C4-2B (cell line): ENCODE data around the gene POLR2M.
A peak's percentile ranks its signal among the peaks of the same experiment; 100 is the strongest.

Experiments used
- H3K27ac ChIP-seq: fragments of 450-650 bp; 2 replicates; pipeline ENCODE4 v1.5.1; 2017
- CTCF ChIP-seq: fragments of 450-650 bp; conservative IDR thresholded peaks from 2 replicates; pipeline ENCODE4 v1.5.1; 2017; ENCODE audit warnings: mild to moderate bottlenecking
- ZFX ChIP-seq: fragments of 450-650 bp; IDR thresholded peaks from 2 replicates; pipeline ENCODE4 v1.6.1; 2017

The POLR2M gene

GRCh38 chr15:57667171-57667849 lies 39.2 kb upstream of the POLR2M start:
- TF ChIP-seq CTCF (peak; percentile 71), ZFX (no peak)
- H3K27ac ChIP-seq: peak overlapping the region; percentile 47

GRCh38 chr15:57668016-57668415 lies 38.5 kb upstream of the POLR2M start:
- no peak overlapping the region for H3K27ac ChIP-seq
- TF ChIP-seq ZFX (no peak), CTCF (no peak)

GRCh38 chr15:57671636-57672035 lies 34.9 kb upstream of the POLR2M start:
- TF ChIP-seq ZFX (no peak), CTCF (no peak)
- no peak overlapping the region for H3K27ac ChIP-seq

- TF ChIP-seq CTCF (no peak), ZFX (no peak)
- H3K27ac ChIP-seq: peak overlapping the region; percentile 76
Observed at GRCh38 chr15:57675481-57676181, 30.9 kb upstream of the POLR2M start.

- TF ChIP-seq CTCF: no peak
- TF ChIP-seq ZFX: no peak
- H3K27ac ChIP-seq: no peak overlapping the region; the same call in 1 of the 2 replicates
Observed at GRCh38 chr15:57676585-57676984, 29.9 kb upstream of the POLR2M start.

GRCh38 chr15:57677204-57677603 lies 29.3 kb upstream of the POLR2M start:
- no peak for TF ChIP-seq ZFX
- TF ChIP-seq CTCF: no peak
- H3K27ac ChIP-seq: peak overlapping the region; percentile 14; the same call in 1 of the 2 replicates

GRCh38 chr15:57680021-57680420 lies 26.5 kb upstream of the POLR2M start:
- no peak overlapping the region; the same call in 1 of the 2 replicates for H3K27ac ChIP-seq
- TF ChIP-seq ZFX (no peak), CTCF (no peak)
